Fibroblast of mammary gland (primary cell): ENCODE measurements around the gene MAN1B1.
"Not testable (repeated sequence)": the region's sequence is repeated elsewhere in the genome, so short reads cannot be mapped to it uniquely, and the experiment has no call there.

Experiments
- DNase-seq: peaks from one replicate; pipeline ENCODE4 v3.0.0-alpha.2; 2010; ENCODE audit warnings: low read depth
- H3K4me3 ChIP-seq: 2 replicates; pipeline ENCODE4 v1.5.1; 2011; ENCODE audit warnings: low read depth, mild to moderate bottlenecking, low read length, moderate library complexity; ENCODE audit not compliant: control insufficient read depth
- TF ChIP-seq, protein P1 (sequence below): conservative IDR thresholded peaks from 2 replicates; pipeline ENCODE4 v1.5.1; 2011; ENCODE audit warnings: low read depth, low read length, inconsistent platforms; ENCODE audit not compliant: control insufficient read depth, insufficient read depth

MAN1B1 gene

DNA sequence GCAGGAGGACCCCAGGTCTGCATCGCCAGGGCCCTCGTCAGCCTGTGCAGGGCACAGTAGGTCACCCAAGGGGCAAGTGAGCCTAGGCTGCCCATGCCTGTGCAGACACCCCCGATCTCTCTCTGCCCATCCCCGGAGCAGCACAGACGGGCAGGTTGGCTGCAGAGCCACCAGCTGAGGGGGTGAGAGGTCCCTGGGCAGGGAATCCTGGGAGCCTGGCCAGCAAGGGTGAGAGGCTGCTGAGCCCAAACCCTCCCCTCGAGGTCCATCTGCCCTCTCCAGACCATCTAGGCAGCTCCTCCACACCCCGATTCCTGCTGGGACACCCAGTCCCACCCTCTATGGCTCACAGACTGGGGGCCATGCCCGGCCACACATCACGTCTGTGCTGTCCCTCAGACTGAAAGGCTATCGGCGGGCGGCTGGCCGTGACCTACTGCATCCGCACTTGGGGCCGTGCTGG is 30.5 kb downstream of the MAN1B1 start:
- no peak for DNase-seq
- no peak overlapping the region for H3K4me3 ChIP-seq
- TF ChIP-seq, protein P1, sequence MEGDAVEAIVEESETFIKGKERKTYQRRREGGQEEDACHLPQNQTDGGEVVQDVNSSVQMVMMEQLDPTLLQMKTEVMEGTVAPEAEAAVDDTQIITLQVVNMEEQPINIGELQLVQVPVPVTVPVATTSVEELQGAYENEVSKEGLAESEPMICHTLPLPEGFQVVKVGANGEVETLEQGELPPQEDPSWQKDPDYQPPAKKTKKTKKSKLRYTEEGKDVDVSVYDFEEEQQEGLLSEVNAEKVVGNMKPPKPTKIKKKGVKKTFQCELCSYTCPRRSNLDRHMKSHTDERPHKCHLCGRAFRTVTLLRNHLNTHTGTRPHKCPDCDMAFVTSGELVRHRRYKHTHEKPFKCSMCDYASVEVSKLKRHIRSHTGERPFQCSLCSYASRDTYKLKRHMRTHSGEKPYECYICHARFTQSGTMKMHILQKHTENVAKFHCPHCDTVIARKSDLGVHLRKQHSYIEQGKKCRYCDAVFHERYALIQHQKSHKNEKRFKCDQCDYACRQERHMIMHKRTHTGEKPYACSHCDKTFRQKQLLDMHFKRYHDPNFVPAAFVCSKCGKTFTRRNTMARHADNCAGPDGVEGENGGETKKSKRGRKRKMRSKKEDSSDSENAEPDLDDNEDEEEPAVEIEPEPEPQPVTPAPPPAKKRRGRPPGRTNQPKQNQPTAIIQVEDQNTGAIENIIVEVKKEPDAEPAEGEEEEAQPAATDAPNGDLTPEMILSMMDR: no peak

DNA sequence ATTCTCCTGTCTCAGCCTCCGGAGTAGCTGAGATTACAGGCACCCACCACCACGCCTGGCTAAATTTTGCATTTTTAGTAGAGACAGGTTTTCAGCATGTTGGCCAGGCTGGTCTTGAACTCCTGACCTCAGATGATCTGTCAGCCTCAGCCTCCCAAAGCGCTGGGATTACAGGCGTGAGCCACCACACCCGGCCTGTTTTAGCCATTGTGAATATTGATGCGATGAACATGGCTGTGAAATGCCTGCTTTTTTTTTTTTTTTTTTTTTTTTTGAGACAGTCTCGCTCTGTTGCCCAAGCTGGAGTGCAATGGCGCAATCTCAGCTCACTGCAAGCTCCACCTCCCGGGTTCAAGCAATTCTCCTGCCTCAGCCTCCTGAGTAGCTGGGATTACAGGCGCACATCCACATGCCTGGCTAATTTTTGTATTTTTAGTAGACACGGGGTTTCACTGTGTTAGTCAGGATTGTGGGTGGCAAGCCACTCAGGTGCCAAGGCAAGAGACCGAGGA is 31.4 kb downstream of the MAN1B1 start:
- DNase-seq, H3K4me3 ChIP-seq: not testable (repeated sequence)

DNA sequence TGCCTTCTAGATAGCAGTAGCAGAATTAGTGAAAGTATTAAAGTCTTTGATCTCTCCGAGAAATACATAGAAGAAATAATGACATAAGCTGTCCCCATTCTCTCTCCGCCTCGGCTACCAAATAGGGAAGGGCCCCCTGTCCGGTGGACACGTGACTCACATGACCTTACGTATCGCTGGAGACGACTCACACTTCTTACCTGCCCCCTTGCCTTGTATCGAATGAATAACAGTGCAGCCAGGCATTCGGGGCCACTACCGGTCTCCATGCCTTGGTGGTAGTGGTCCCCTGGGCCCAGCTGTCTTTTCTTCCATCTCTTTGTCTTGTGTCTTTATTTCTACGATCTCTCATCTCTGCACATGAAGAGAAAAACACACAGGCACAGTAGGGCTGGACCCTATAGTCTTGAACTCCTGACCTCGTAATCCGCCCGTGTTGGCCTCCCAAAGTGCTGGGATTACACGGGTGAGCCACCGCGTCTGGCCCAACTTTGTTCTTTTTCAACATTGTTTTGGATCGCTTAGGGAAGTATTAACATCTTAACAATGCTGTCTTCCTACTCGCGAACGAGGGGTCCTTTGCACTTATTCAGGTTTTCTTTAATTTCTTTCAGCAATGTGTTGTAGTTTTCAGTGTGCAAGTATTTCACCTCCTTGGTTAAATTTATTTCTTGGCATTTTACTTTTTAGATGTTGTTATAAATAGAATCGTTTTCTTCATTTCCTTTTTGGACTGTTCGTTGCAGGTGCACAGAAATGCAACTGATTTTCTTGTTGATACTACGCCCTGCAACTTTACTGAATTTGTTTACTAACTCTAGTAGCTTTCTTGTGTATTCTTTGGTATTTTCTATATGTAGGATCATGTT is 35.4 kb downstream of the MAN1B1 start:
- not testable (repeated sequence) for H3K4me3 ChIP-seq, DNase-seq

DNA sequence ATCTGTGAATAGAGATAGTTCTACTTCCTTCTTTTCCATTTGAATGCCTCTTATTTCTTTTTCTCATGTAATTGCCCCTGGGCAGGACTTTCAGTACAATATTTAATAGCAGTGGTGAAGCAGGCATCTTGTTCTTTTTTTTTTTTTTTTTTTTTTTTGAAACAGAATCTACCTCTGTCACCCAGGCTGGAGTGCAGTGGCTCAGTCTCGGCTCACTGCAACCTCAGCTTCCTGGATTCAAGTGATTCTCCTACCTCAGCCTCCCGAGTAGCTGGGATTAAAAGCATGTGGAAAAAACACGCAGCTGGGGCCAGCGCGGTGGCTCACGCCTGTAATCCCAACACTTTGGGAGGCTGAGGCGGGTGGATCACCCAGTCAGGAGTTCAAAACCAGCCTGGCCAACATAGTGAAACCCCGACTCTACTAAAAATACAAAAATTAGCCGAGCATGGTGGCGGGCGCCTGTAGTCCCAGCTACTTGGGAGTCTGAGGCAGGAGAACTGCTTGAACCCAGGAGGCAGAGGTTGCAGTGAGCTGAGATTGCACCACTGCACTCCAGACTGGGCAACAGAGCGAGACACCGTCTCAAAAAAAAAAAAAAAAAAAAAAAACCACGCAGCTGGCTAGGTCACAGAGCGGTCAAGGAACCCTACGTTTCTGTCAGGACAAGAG is 36.1 kb downstream of the MAN1B1 start:
- not testable (repeated sequence) for DNase-seq, H3K4me3 ChIP-seq

DNA sequence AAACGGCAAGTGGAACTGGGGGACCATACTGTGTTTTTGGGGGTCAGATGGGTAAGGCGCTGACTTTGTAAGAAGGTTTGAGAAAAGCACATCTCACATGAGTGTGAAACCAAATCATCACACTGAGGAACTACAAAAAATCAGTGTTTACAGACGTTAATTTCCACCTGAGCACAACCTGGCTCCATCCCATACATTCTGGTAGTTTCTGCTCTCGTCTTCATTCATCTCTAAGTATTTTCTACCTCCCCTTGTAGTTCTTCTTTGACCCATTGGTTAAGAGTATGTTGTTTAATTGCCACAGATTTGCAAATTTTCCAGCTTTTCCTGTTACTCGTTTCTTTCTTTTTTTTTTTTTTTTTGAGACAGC is 36.7 kb downstream of the MAN1B1 start:
- TF ChIP-seq, protein P1: no peak
- no peak overlapping the region for H3K4me3 ChIP-seq
- DNase-seq: no peak

DNA sequence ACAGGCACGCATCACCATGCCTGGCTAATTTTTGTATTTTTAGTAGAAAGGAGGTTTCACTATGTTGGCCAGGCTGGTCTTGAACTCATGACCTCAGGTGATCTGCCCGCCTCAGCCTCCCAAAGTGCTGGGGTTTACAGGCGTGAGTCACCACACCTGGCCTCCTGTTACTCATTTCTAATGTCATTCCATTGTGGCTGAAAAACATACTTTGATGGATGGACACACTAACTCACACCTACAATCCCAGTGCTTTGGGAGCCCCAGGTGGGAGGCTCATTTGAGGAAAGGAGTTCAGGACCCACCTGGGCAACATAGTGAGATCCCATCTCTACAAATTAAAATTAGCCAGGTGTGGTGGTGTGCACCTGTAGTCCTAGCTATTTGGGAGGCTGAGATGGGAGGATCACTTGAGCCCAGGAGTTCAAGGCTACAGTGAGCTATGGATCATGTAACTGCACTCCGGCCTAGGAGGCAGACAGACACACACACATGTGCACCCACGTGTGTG is 37.2 kb downstream of the MAN1B1 start:
- H3K4me3 ChIP-seq, DNase-seq: not testable (repeated sequence)

DNA sequence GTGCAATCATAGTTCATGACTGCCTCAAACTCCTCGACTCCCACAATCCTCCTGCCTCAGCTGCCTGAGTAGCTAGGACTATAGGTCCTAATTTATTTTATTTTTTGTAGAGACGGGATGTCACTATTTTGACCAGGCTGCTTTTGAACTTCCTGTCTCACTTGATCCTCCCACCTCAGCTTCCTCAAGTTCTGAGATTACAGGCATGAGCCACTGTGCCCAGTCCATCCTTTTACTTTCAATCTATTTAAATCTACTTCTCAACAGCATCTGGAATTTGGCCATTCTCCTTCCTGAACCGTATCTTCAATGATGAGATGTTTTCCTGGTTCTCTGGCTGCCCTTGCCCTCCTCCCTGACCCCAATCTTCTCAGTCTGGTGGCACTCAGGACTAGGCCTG is 40.0 kb downstream of the MAN1B1 start:
- DNase-seq: no peak
- H3K4me3 ChIP-seq: no peak overlapping the region
- TF ChIP-seq, protein P1: no peak

DNA sequence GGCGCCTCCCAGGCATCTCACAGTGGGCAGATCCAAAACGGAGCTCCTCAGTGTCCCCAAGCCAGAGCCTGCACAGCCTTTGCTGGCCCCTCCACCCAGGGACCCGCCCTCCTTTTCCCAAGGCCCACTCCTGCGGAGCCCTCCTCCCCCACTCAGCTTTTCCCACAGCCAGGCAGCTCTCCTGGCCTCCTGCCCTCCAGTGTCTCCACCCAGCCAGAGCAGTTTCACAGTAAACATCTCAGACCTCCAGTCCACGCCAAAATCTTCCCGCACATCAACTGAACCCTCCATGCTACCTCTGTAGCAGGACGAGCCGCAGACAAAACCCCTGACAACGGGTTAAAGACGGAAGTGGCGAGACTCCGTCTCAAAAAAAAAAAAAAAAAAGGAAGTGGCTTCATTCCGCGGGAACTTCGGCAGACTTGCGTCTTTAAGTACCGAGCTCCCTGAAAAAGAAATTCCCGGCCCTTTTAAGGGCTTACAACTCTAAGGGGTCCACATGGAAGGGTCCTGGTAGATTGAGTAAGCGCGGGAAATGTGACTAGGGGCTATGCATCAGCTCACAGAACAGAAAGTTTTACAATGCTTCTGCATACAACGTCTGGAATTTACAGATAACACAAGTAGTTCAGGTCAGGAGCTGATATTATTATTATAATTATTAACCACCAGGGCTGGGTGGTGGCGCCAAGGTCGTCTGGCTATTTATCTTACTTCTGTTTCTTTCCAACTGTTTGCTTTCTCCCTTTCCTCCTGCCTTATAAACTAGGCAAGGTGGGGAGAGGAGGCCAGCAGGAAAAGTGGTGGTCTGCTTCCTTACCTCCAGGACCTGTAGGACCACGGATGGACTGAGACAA is 40.7 kb downstream of the MAN1B1 start:
- TF ChIP-seq, protein P1: no peak
- H3K4me3 ChIP-seq: peak overlapping the region; percentile 72
- DNase-seq: no peak
